Subcutaneous adipose tissue (tissue), 4 donors: ENCODE measurements around the gene AMPH. TPM values are rescaled to one million over a fixed set of nuclear protein-coding genes. Genes with fewer than 3 reads are reported as not detected.

ENCODE experiments used
- total RNA-seq, 4 donors: library from RNA; depleted of rRNA; stranded (reverse); fragments of >200 nt; gene quantifications; one replicate each; pipeline ENCODE4 v1.1.0, GENCODE V29; 2016
- TF ChIP-seq, protein P1 (sequence below): fragments of 450-650 bp; IDR thresholded peaks from one replicate; pipeline ENCODE4 v1.5.1; 2016; ENCODE audit warnings: low read depth, mild to moderate bottlenecking, control low read depth, antibody characterized with exemption, moderate library complexity

AMPH gene
- total RNA-seq, 4 donors from 2014 or later, result 6.8 to 102 (median 30.2) TPM

DNA sequence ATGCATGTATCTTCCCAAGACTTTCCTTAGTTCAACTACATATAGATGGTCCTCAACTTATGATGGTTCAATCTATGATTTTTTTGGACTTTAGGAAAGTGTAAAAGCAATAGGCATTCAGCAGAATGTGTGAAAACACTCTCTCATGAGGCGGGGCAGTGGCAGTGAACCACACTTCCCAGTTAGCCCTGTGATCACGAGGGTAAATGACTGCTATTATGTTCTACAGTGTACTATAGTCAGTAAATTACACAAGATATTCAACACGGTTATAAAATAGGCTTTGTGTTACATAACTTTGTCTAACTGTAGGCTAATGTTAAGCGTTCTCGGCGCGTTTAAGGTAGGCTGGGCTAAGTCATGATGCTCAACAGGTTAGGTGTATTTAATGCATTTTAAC lies 169.3 kb downstream of the AMPH start:
- TF ChIP-seq, protein P1, sequence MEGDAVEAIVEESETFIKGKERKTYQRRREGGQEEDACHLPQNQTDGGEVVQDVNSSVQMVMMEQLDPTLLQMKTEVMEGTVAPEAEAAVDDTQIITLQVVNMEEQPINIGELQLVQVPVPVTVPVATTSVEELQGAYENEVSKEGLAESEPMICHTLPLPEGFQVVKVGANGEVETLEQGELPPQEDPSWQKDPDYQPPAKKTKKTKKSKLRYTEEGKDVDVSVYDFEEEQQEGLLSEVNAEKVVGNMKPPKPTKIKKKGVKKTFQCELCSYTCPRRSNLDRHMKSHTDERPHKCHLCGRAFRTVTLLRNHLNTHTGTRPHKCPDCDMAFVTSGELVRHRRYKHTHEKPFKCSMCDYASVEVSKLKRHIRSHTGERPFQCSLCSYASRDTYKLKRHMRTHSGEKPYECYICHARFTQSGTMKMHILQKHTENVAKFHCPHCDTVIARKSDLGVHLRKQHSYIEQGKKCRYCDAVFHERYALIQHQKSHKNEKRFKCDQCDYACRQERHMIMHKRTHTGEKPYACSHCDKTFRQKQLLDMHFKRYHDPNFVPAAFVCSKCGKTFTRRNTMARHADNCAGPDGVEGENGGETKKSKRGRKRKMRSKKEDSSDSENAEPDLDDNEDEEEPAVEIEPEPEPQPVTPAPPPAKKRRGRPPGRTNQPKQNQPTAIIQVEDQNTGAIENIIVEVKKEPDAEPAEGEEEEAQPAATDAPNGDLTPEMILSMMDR, result no peak

DNA sequence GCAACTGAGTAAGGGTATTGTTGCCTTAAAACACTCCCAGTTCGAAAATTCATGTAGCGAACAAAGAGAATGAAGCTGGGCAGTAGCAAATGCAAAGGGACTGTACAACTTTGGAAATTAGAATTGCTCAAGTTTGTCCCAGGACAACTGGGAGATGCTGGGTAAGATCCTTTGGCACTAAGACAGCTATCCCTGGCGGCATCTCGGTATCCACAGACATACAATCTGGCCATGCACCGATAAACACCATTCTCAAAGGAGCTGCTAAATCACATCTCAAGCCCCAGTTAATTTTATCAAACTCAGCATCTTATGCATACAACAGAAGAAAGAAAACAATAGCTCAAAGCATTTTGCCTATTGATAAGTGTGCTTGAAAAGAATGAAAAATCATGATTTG lies 177.3 kb downstream of the AMPH start:
- TF ChIP-seq, protein P1, result no peak

DNA sequence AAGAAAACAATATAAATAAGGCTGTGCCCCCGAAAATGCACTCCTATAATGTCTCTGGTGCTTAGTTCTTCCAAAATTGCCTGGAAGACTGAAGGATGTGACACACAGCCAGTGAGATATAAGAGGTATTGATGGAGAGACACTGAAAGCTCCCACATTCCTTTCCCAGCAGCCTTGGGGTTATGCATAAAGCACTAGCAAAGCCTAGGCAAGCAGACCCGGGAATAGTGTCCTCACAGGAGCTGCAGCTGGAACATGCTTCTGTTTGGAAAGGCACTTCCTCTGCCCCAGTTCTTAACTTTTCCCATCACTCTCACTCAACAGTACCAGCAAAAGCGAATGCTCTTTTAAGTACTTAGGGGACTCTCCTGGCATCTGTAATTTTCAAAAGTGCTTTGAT lies 178.0 kb downstream of the AMPH start:
- TF ChIP-seq, protein P1, result no peak

DNA sequence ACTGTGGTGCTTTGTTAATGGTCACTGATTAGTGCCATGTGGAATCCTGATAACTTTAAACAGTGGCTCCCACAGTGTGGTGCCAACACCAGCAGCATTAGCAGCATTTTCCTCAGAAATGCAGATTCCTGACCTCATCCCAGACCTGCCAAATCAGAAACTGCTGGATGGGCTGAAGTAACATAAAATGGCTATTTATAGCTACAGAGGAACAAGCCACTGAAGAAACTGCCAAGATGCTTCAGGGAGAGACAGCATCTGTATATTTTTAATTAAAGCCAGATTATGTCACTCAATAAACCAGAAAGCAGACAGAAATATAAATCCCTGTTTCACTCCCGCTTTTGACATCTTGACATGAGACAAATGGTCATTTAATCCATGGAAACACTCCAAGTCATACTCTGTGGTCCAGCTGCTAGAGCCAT lies 178.5 kb downstream of the AMPH start:
- TF ChIP-seq, protein P1, result no peak

DNA sequence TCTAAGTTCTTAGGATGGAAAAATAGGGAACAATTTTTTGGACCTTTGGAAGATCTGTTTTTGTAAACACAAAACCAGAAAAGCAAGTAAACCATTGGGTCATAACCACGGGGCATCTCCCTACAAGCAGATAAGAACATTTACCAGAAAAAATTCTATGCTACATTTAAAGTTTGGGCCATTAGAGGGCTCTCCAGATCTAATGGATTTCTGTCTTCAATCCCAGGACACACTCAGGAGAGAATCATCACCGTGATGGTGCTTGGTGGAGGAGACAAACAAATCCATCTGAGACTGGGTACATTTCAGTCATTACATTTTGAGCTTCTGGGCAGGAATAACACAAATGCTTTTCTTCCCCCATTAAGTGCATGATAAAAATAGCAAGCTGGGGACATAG lies 179.3 kb downstream of the AMPH start:
- TF ChIP-seq, protein P1, result no peak

DNA sequence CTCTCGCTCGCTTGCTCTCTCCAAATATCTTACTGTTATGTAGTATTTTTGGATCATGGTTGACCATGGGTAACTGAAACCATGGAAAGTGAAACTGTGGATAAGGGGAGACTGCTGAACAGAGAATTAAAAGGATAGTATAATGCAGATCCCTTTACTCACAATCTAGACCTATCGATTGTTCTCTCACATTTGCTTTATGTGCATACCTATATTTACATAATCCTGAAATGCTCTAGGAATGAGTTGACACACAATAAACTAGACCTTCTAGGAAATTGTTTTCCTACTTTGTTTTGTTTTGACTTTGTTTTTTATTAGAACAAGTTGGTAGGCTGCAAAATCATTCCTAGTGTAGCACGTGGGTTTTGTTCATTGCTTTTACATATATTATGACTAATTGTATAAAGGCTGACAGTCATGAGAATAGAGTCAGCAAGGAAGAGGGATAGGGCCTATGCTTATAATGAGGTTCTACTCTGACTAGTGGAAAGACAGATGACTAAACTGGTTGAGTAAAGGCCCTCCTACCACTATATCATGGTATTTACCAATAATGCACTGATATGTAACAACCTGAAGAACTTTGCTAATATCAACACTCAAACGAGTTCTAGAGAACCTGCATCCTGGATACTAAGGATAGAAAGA lies 182.5 kb downstream of the AMPH start:
- TF ChIP-seq, protein P1, result no peak

DNA sequence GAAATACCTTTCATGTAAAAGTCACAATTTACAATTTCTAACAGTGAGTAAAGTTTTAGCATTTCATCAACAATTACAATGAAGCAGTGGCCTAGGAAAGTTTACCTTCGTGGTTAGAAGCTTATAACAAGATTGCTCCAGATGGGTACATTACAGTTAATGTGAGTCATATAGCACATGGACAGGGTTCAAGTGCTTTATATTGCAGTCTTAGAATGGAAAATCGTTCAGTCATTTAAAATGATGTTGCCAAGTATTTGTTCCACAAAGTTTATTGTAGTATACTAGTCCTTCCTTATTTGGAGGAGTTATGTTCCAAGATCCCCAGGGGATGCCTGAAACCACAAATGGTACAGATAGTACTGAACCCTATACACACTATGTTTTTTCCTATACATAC lies 183.1 kb downstream of the AMPH start:
- TF ChIP-seq, protein P1, result no peak
